HG02943 (cell line): Measurements from ENCODE around the gene IGF2BP2.

ENCODE experiments used
- ATAC-seq: cut with Tn5 transposase; IDR thresholded peaks from one replicate; pipeline ENCODE4 v1.9.1; 2021; ENCODE audit warnings: mild to moderate bottlenecking, low read depth, moderate library complexity; ENCODE audit not compliant: unreplicated experiment

IGF2BP2 gene

DNA sequence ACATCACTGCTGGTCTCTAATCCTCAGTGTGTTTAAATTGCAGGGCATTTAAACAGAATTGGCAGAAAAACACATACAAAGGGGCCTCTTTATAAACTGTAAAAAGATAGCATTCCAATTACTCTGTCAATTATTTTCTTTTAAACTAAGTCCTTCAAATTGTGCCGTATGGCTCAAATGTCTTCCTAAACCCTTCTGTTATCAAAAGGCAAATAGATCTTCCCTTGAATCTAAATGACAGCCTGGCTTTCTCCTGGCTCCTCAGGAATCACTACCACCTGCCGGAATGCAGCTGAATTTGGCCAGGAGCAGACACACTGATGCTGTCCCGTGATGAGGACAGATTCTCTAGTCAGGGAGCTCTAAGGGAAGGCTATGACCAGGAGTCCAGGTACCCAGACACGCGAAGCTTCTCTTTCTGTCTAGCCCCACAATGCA is 85.6 kb downstream of the IGF2BP2 start:
- no peak for ATAC-seq

DNA sequence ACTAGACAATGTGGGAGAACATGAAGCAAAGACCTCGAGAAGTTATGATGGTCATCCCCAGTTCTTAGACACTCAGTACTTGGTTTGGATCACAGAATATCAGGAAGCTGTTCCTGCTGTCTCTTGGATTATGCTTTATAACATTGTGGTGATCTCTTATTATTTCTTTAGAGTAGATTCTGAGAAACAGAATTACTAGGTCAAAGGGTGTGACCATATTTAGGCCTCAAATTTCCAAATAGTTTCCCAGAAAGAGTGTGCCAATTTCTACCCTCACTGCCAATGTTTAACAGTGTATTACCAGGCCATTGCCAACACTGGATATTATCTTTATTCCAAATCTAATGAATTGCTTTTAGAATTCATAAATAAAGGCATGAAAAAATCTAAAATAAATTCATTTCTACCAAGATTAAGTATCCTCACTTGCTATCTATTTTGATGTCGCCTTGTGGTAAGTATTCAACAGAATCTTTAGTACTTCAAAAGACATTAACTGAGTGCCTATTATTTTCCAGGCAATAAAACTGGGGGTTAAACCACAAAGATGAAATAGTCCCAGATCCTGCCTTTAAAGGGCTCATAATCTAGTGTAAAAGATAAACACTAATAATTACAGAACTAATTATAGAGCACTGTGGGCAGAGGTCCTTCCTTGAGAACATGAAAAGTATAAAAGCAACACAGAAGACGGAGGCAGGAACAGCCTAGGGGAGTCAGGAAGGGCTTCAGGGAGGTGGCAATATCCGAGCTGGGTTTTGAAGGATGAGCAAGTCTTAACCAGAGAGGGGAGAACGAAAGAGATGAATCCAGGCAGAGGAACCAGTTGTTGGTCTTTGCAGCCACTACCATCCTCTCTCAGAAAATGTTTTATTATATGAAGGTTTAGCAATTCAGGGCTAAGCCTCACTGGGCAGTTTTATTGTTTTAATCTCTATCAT is 86.8 kb downstream of the IGF2BP2 start:
- ATAC-seq, result no peak

DNA sequence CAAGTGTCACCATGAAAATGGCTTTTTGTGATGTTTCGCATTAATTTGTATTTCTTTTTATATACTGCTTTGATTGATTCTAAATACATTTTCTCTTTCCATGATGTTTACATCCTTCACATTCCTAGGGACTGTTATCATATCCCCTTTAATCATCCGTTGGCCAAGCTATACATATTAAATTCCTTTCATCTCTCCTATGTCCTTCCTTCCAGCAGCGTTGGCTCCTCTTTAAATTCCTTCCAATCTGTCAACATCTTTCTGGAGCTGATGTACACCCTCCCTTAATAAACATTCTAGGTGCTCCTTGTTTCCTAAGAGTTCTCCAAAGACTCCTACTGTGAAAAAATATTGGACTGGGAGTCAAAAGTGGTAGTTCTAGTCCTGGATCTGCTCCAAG is 87.8 kb downstream of the IGF2BP2 start:
- ATAC-seq, result no peak

DNA sequence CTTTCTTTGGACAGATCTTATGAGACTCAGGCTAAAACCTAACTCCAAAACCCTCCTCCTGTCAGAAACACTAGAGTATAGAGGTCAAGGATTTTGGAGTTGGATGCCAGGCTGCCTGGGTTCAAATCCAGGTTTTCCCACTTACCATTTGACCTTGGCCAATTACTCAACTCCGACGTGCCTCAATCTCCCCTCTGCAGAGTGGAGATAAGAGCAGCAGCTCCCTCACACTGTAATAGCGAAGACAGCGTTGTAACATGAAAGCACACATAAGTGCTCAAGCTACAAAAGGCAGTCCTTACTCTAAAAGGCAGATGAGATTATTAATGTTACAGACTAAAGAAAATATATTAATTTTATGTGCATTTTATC is 90.1 kb downstream of the IGF2BP2 start:
- ATAC-seq, result no peak

- ATAC-seq, result no peak
These were observed 90.7 kb downstream of the IGF2BP2 start for GRCh38 chr3:185733980-185734724.

GRCh38 chr3:185732782-185733181 is 92.1 kb downstream of the IGF2BP2 start:
- ATAC-seq, result no peak

DNA sequence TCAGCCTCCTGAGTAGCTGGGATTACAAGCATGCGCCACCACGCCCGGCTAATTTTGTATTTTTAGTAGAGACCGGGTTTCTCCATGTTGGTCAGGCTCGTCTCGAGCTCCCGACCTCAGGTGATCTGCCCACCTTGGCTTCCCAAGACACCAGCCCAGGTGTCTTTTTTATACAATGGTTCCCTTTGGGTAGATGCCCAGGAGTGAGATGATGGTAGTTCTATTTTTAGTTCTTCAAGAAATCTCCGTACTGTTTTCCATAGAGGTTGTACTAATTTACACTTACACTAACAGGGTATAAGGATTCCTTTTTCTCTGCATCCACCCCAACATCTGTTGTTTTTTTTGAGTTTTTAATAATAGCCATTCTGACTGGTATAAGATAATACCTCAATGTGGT is 94.3 kb downstream of the IGF2BP2 start:
- ATAC-seq, result no peak

DNA sequence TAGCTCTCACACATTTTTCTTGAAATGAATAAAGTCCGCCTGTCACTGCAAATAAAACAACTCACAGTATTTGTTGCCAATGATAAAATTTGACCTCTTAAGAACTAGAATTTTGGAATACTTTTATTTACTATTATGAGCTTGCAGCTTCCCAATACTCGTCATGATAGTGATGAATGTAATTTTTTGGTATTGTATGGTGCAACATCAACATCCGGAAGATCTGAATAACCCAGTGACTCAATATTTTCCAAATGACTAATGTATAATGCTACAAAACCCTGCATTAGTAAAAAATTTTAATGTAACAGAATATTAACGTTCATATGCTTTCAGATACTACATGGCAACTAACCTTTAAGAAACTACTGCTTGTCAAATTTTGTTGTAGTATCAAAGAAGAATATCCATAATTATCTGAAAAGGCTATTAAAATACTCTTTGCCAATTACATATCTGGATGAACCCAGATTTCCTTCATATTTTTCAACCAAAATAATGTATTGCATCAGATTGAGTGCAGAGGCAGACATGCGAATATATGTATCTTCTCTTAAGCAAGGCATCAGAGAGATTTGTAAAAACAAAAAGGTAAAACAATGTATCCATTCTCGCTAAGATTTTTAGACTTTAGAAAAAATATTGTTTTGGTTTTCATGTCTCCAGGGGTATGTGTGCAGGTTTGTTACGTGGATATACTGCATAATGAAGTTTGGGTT is 95.3 kb downstream of the IGF2BP2 start:
- ATAC-seq, result no peak

DNA sequence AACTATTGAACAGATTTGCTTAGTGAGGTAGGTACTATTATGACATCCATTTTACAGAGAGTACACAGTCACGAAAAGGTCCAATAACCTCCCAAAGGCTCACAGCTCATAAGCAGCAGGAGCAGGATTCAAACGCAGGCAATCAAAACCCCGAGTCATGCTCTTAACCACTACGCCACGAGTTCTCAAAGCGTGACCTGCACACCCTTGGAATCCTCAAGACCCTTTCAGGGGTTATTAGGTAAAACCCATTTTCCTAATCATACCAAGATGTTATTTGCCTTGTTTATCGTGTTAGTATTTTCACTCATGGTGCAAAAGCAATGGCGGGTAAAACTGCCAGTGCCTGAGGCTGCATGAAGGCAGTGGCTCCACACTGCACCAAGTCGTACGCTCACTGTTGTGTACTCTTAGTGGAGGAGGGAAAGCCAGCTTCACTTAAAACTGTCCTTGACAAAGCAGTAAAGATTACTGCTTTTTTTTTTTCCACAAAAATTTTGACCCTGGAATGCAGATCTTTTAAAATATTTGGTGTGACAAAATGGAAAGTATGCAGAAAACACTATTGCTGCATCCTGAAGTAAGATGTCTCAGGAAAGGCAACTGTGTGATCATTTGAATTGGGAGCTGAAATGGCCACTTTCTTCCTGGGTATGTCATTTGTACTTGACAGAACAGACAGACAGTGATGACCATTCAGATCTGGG is 96.1 kb downstream of the IGF2BP2 start:
- no peak for ATAC-seq

DNA sequence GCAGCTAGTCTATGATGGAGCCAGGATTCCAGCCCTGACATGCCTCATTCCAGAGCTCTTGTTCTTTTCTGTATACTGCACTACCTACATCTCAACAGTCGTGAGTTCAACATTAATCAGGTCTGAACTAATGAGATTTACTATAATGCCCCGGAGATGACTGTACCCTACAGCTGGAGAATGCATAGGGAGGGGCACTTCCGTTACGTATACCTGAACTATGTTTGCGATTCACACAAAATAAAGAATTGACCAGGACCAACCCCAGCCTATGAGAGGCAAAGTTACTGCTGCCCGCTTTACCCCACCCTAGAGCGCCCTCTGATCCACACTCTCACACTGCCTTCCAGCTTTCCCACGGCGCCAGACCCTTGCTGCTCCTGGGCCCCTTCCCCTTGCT is 97.0 kb downstream of the IGF2BP2 start:
- ATAC-seq, result no peak

DNA sequence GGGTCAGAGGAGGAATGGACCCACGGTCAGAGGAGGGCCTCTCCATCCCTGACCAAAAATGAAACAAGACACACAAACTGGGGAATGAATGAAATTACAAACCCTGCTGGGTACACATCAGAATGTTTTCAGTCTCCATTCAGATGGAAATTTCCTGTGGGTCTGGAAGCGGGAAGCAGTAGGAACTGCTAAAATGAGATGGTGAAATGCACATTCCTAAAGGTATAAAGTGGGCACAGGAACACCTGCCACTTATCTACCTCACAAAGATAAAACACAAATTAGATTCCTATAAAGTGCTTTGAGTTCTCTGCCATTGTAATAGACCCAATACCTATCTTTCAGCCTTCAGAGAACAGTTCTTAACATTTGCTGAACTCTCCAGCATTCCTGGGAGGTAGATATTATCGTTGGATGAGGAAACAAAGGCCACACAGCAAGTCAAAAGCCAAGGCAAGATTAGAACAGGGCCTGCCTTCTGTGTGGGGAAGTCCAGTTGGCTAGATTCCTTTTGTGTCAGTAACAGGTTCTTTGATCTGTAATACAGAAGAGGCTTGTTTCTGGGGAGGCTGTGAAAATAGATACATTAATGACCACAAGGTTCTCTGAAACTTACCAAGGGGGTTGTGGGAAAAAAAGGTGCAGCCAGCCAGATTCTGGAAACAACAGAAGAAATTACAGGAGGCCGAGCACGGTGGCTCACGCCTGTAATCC is 98.4 kb downstream of the IGF2BP2 start:
- no peak for ATAC-seq

- ATAC-seq, result no peak
These were observed 100.1 kb downstream of the IGF2BP2 start for GRCh38 chr3:185724761-185725160.

DNA sequence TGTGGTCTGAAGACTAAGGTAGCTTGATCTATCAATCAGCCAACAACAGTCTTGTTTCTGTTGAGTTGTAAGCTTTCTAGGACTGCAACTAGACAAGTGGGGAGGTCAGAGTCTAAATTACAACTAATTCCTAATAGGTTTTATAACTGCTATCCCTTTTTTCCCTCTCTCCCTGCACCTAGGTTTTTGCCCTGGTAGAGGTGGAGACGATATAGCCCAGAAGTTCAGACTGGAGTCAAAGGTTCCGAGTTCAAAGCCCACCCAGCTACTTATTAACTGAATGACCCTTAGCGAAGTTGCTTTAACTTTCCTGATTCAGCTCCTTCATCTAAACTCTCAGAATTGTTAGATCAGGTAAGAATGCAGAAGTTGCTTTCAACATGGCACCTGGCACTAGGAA is 100.6 kb downstream of the IGF2BP2 start:
- ATAC-seq, result no peak

GRCh38 chr3:185722881-185723280 is 102.0 kb downstream of the IGF2BP2 start:
- no peak for ATAC-seq

- no peak for ATAC-seq
These were observed 102.9 kb downstream of the IGF2BP2 start for GRCh38 chr3:185721970-185722369.

DNA sequence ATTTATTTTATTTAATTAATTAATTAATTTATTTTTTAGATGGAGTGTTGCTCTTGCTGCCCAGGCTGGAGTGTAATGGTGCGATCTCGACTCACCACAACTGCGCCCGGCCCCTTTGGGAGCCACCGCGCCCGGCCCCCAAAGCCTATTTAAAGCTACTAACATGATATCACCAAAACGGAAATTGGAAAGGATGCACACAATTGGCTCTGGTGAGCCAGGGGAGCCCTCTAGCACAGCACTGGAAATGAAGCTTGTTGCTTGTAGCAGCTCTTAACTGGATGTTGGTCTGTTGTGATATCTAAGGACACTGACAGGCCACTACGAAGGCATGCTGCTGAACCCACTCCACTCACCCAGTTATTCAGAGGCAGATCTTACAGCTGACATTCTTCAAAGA is 104.5 kb downstream of the IGF2BP2 start:
- ATAC-seq, result no peak

DNA sequence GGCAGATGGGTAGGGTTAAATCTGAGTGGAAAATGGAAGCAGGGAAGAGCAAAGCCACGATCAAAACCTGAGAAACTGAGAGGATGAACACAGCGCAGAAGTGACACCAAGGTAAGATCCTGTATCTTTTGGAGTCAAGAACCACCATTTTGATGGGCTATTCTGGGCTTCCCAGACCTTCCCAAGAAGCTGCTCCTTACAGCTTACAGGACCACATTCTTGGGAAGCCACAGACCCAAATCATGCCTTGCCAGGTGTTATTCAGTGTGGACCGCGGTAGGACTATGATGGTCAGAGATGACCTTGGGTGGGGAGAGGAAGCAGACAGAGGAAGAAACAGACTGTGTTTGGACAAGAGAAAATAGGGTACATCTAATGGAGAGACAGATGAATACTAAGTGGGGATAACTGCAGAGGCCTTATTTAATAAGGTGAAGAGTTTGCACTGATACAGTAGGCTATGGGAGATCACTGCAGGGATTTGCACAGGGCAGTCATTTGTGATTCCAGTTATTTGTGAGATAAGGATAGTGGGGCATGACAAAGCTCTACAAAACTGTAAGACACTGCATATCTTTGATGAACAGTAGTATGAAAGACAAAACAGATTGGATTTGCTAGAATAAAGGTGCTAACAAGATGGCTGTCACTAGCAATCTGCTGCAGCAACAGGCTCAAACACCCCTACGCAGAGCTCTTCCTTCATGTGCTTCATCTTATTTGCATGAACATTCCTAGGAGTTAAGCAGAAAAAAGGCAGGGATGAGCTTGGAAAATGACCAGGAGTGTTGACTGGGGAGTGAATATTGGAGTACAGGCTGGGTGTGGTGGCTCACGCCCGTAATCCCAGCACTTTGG is 105.9 kb downstream of the IGF2BP2 start:
- ATAC-seq, result no peak

- ATAC-seq, result no peak
These were observed 107.0 kb downstream of the IGF2BP2 start for GRCh38 chr3:185717627-185718402.
